Calu3 (cell line): ENCODE measurements around the gene KIRREL1. TPM values are rescaled to one million over a fixed set of nuclear protein-coding genes. Genes with fewer than 3 reads are reported as not detected.
A peak's percentile ranks its signal among the peaks of the same experiment; 100 is the strongest.
"Not testable (repeated sequence)": the region's sequence is repeated elsewhere in the genome, so short reads cannot be mapped to it uniquely, and the experiment has no call there.

Source experiments
- BruUV-seq: library from RNA; stranded (reverse); fragments of 400-500 nt; replicated peaks from 2 replicates; lab custom pipeline; 2021; lab: Mats Ljungman, UMichigan
- CTCF ChIA-PET: fragments of 300-600 bp; sonication (Branson Sonifier 250); formaldehyde crosslinking; loops from one replicate; lab custom pipeline; 2022; ENCODE audit warnings: antibody characterized with exemption; lab: Charles Lee
- DNase-seq: peaks from one replicate; pipeline ENCODE4 v3.0.0; 2022
- H3K27ac Mint-ChIP-seq: one replicate; pipeline ENCODE4 v1.8.0; 2022; ENCODE audit warnings: mixed read lengths; ENCODE audit not compliant: unreplicated experiment
- H3K27me3 Mint-ChIP-seq: one replicate; pipeline ENCODE4 v1.8.0; 2022; ENCODE audit warnings: mixed read lengths; ENCODE audit not compliant: unreplicated experiment
- H3K36me3 Mint-ChIP-seq: one replicate; pipeline ENCODE4 v1.8.0; 2022; ENCODE audit warnings: mild to moderate bottlenecking, moderate library complexity, mixed read lengths; ENCODE audit not compliant: insufficient read depth, unreplicated experiment
- H3K4me1 Mint-ChIP-seq: one replicate; pipeline ENCODE4 v1.8.0; 2022; ENCODE audit warnings: mild to moderate bottlenecking, low read depth, mixed read lengths; ENCODE audit not compliant: unreplicated experiment
- H3K4me3 Mint-ChIP-seq: one replicate; pipeline ENCODE4 v1.8.0; 2022; ENCODE audit warnings: mild to moderate bottlenecking, low read depth, moderate library complexity, mixed read lengths; ENCODE audit not compliant: unreplicated experiment
- H3K9me3 Mint-ChIP-seq: one replicate; pipeline ENCODE4 v1.8.0; 2022; ENCODE audit warnings: low read depth, mixed read lengths; ENCODE audit not compliant: unreplicated experiment
- intact Hi-C: fragments of 100-400 bp; cut with micrococcal nuclease; formaldehyde crosslinking; loops from one replicate; pipeline ENCODE4 v1.10.0; 2022; ENCODE audit not compliant: unreplicated experiment
- total RNA-seq: library from RNA; stranded (reverse); gene quantifications from 2 replicates; pipeline ENCODE4 v1.2.3, GENCODE V29; 2022
- TF ChIP-seq, protein P1 (sequence below): fragments of 200-600 bp; IDR thresholded peaks from one replicate; pipeline ENCODE4 v1.8.0; 2022; ENCODE audit warnings: antibody characterized with exemption; ENCODE audit not compliant: unreplicated experiment

Gene KIRREL1
- total RNA-seq, 1 experiment from 2014 or later = 31.4 TPM

- Mint-ChIP-seq H3K4me1 (peaks cover 23% of the 10 kb centered on the region), H3K27ac (no peak overlapping the region), H3K4me3 (no peak overlapping the region), H3K9me3 (no peaks in the 10 kb centered on the region), H3K27me3 (peaks cover 60% of the 10 kb centered on the region), H3K36me3 (no peaks in the 10 kb centered on the region)
- TF ChIP-seq, protein P1, sequence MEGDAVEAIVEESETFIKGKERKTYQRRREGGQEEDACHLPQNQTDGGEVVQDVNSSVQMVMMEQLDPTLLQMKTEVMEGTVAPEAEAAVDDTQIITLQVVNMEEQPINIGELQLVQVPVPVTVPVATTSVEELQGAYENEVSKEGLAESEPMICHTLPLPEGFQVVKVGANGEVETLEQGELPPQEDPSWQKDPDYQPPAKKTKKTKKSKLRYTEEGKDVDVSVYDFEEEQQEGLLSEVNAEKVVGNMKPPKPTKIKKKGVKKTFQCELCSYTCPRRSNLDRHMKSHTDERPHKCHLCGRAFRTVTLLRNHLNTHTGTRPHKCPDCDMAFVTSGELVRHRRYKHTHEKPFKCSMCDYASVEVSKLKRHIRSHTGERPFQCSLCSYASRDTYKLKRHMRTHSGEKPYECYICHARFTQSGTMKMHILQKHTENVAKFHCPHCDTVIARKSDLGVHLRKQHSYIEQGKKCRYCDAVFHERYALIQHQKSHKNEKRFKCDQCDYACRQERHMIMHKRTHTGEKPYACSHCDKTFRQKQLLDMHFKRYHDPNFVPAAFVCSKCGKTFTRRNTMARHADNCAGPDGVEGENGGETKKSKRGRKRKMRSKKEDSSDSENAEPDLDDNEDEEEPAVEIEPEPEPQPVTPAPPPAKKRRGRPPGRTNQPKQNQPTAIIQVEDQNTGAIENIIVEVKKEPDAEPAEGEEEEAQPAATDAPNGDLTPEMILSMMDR = no peak
- CTCF ChIA-PET = no interaction called here
- no TSS peak for BruUV-seq
- DNase-seq = no peak
- intact Hi-C loops = loop anchor here (5.0 to 10.0 kb wide), 4 partner anchors 442 to 962 kb away; no protein-coding TSS in a partner anchor
Observed at GRCh38 chr1:158126425-158126824, 133.0 kb downstream of the KIRREL1 start.

DNA sequence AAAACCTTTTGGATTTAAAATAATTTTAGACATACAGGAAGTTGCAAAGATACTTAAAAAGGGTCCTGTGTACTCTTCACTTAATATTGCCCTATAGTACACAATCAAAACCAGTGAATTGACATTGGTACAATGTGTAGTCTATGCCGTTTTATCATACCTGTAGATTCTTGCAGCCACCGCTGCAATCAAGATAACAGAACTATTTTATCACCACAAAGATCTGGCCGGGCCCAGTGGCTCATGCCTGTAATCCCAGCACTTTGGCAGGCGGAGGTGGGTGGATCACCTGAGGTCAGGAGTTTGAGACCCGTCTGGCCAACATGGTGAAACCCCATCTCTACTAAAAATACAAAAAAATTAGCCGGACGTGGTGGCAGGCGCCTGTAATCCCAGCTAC, 135.1 kb downstream of the KIRREL1 start:
- Mint-ChIP-seq H3K4me1 (peaks cover 20% of the 10 kb centered on the region), H3K27me3 (peaks cover 64% of the 10 kb centered on the region)
- intact Hi-C loops = loop anchor here (5.0 to 10.0 kb wide), 4 partner anchors 444 to 964 kb away; no protein-coding TSS in a partner anchor
- H3K9me3 Mint-ChIP-seq, H3K27ac Mint-ChIP-seq, CTCF ChIA-PET, BruUV-seq, H3K36me3 Mint-ChIP-seq, H3K4me3 Mint-ChIP-seq, DNase-seq: not testable (repeated sequence)

- CTCF ChIA-PET = no interaction called here
Observed at GRCh38 chr1:158131217-158131616, 137.8 kb downstream of the KIRREL1 start.

GRCh38 chr1:158140764-158141192, 147.3 kb downstream of the KIRREL1 start:
- no peak overlapping the region for H3K27ac Mint-ChIP-seq
- H3K4me3 Mint-ChIP-seq = no peak overlapping the region
- DNase-seq = no peak
- no TSS peak for BruUV-seq
- TF ChIP-seq, protein P1 = no peak
- no peaks in the 10 kb centered on the region for H3K27me3 Mint-ChIP-seq
- CTCF ChIA-PET = interaction anchor here (1.5 kb wide), 1 partner anchor 16 kb away, joined by 9 read pairs; no protein-coding TSS in a partner anchor
- no peaks in the 10 kb centered on the region for H3K36me3 Mint-ChIP-seq
- peaks cover 5% of the 10 kb centered on the region for H3K4me1 Mint-ChIP-seq
- intact Hi-C loops = loop anchor here (10.0 kb wide), 1 partner anchor 184 kb away; no protein-coding TSS in a partner anchor
- H3K9me3 Mint-ChIP-seq = no peaks in the 10 kb centered on the region

More at GRCh38 chr1:158131217-158131616, 137.8 kb downstream of the KIRREL1 start:
- no peak overlapping the region for H3K4me3 Mint-ChIP-seq
- H3K9me3 Mint-ChIP-seq = no peaks in the 10 kb centered on the region
- intact Hi-C loops = no loop called here
- peaks cover 46% of the 10 kb centered on the region for H3K27me3 Mint-ChIP-seq
- no peaks in the 10 kb centered on the region for H3K36me3 Mint-ChIP-seq
- no peak for DNase-seq
- no peaks in the 10 kb centered on the region for H3K4me1 Mint-ChIP-seq
- no peak overlapping the region for H3K27ac Mint-ChIP-seq
- TF ChIP-seq, protein P1 = no peak
- no TSS peak for BruUV-seq

- H3K27ac Mint-ChIP-seq = no peak overlapping the region
- BruUV-seq = no TSS peak
- peaks cover 37% of the 10 kb centered on the region for H3K27me3 Mint-ChIP-seq
- TF ChIP-seq, protein P1 = no peak
- intact Hi-C loops = loop anchor here (5.0 to 10.0 kb wide), 2 partner anchors 42 to 180 kb away; no protein-coding TSS in a partner anchor
- CTCF ChIA-PET = interaction anchor here (0.6 to 1.1 kb wide), 3 partner anchors 20 to 1021 kb away, joined by 3 read pairs; no protein-coding TSS in a partner anchor
- no peaks in the 10 kb centered on the region for H3K36me3 Mint-ChIP-seq
- DNase-seq = peak; percentile 67
- peaks cover 4% of the 10 kb centered on the region for H3K9me3 Mint-ChIP-seq
- peaks cover 14% of the 10 kb centered on the region for H3K4me1 Mint-ChIP-seq
- H3K4me3 Mint-ChIP-seq = no peak overlapping the region
Observed at GRCh38 chr1:158145173-158145719, 151.8 kb downstream of the KIRREL1 start.
